Cerebellar cortex (tissue), 1 donor: ENCODE measurements around the gene PPP2R2C.

Experiments used
- DNase-seq: peaks from one replicate; pipeline ENCODE4 v3.0.0-alpha.2; 2015; ENCODE audit warnings: low spot score

The PPP2R2C gene

GRCh38 chr4:6364146-6364545 is 108.3 kb downstream of the PPP2R2C start:
- DNase-seq = no peak

- no peak for DNase-seq
Observed at GRCh38 chr4:6362896-6363295, 109.5 kb downstream of the PPP2R2C start.

- no peak for DNase-seq
Observed at GRCh38 chr4:6362243-6362885, 110.0 kb downstream of the PPP2R2C start.

- no peak for DNase-seq
Observed at GRCh38 chr4:6361076-6361784, 111.2 kb downstream of the PPP2R2C start.

- peak; percentile 87 for DNase-seq
Observed at GRCh38 chr4:6360385-6360784, 112.0 kb downstream of the PPP2R2C start.

- DNase-seq = no peak
Observed at GRCh38 chr4:6359536-6360308, 112.7 kb downstream of the PPP2R2C start.

- no peak for DNase-seq
Observed at GRCh38 chr4:6357476-6357875, 114.9 kb downstream of the PPP2R2C start.

- no peak for DNase-seq
Observed at GRCh38 chr4:6356076-6356560, 116.3 kb downstream of the PPP2R2C start.

- DNase-seq = no peak
Observed at GRCh38 chr4:6355052-6355451, 117.4 kb downstream of the PPP2R2C start.

- no peak for DNase-seq
Observed at GRCh38 chr4:6354626-6355025, 117.8 kb downstream of the PPP2R2C start.

- DNase-seq = no peak
Observed at GRCh38 chr4:6354119-6354518, 118.3 kb downstream of the PPP2R2C start.

GRCh38 chr4:6352031-6352692 is 120.3 kb downstream of the PPP2R2C start:
- no peak for DNase-seq

- DNase-seq = no peak
Observed at GRCh38 chr4:6351246-6352000, 121.0 kb downstream of the PPP2R2C start.

- no peak for DNase-seq
Observed at GRCh38 chr4:6350646-6351045, 121.8 kb downstream of the PPP2R2C start.

GRCh38 chr4:6349896-6350603 is 122.4 kb downstream of the PPP2R2C start:
- DNase-seq = no peak

- DNase-seq = no peak
Observed at GRCh38 chr4:6348408-6348807, 124.0 kb downstream of the PPP2R2C start.

GRCh38 chr4:6347511-6348045 is 124.8 kb downstream of the PPP2R2C start:
- DNase-seq = no peak

- no peak for DNase-seq
Observed at GRCh38 chr4:6346373-6347110, 125.9 kb downstream of the PPP2R2C start.

- no peak for DNase-seq
Observed at GRCh38 chr4:6345866-6346265, 126.5 kb downstream of the PPP2R2C start.
